Brain microvascular endothelial cell (primary cell): ENCODE data around the gene LAMC1.
A peak's percentile ranks its signal among the peaks of the same experiment; 100 is the strongest.
"Not testable (repeated sequence)": the region's sequence is repeated elsewhere in the genome, so short reads cannot be mapped to it uniquely, and the experiment has no call there.

Experiments used
- DNase-seq: peaks from one replicate; pipeline ENCODE4 v3.0.0-alpha.2; 2020
- H3K27ac ChIP-seq: fragments of 250-450 bp; sonication (Bioruptor Pico); 2 replicates; pipeline ENCODE4 v1.5.1; 2020; ENCODE audit warnings: mild to moderate bottlenecking, moderate library complexity
- H3K27me3 ChIP-seq: fragments of 250-450 bp; sonication (Bioruptor Pico); replicated peaks from 2 replicates; pipeline ENCODE4 v1.5.1; 2020; ENCODE audit warnings: mild to moderate bottlenecking
- H3K36me3 ChIP-seq: fragments of 250-450 bp; sonication (Bioruptor Pico); replicated peaks from 2 replicates; pipeline ENCODE4 v1.5.1; 2020; ENCODE audit warnings: mild to moderate bottlenecking
- H3K4me3 ChIP-seq: 2 replicates; pipeline ENCODE4 v1.5.1; 2011; ENCODE audit warnings: low read depth, mild to moderate bottlenecking, control low read depth, low read length, moderate library complexity
- CTCF ChIP-seq: IDR thresholded peaks from 2 replicates; pipeline ENCODE4 v1.5.1; 2011; ENCODE audit warnings: low read depth, mild to moderate bottlenecking, moderate library complexity, low read length, control low read depth, inconsistent platforms; ENCODE audit errors: missing control alignments
- in situ Hi-C: cut with HindIII; loops from 2 replicates; pipeline ENCODE4 v1.10.0; 2017; ENCODE audit warnings: low sequenced_read_pairs, low pct_ligation_motif_present

The LAMC1 gene

GRCh38 chr1:183070923-183071618, 47.9 kb downstream of the LAMC1 start:
- TF ChIP-seq CTCF = no peak
- DNase-seq = peak; percentile 67
- in situ Hi-C loops = no loop called here
- Histone ChIP-seq H3K27me3 (no peaks in the 10 kb centered on the region), H3K4me3 (no peak overlapping the region), H3K27ac (peak overlapping the region; percentile 70), H3K36me3 (no peaks in the 10 kb centered on the region)

- H3K27me3 ChIP-seq, in situ Hi-C loops, H3K4me3 ChIP-seq, DNase-seq, H3K36me3 ChIP-seq: not testable (repeated sequence)
- H3K27ac ChIP-seq = peak overlapping the region; percentile 26
Observed at GRCh38 chr1:183072595-183072994, 49.4 kb downstream of the LAMC1 start.

- DNase-seq = no peak
- TF ChIP-seq CTCF = no peak
- Histone ChIP-seq H3K36me3 (no peaks in the 10 kb centered on the region), H3K4me3 (no peak overlapping the region), H3K27me3 (no peaks in the 10 kb centered on the region), H3K27ac (no peak overlapping the region)
- in situ Hi-C loops = no loop called here
Observed at GRCh38 chr1:183073320-183073719, 50.1 kb downstream of the LAMC1 start.

- H3K36me3 ChIP-seq = no peaks in the 10 kb centered on the region
- in situ Hi-C loops = no loop called here
Observed at GRCh38 chr1:183074215-183074614, 51.0 kb downstream of the LAMC1 start.

GRCh38 chr1:183075861-183076260, 52.6 kb downstream of the LAMC1 start:
- Histone ChIP-seq H3K27ac (no peak overlapping the region), H3K27me3 (no peaks in the 10 kb centered on the region)

More at GRCh38 chr1:183074215-183074614, 51.0 kb downstream of the LAMC1 start:
- H3K27ac ChIP-seq = no peak overlapping the region
- TF ChIP-seq CTCF = no peak
- H3K27me3 ChIP-seq = no peaks in the 10 kb centered on the region
- no peak for DNase-seq
- H3K4me3 ChIP-seq = no peak overlapping the region

GRCh38 chr1:183077097-183077496, 53.9 kb downstream of the LAMC1 start:
- in situ Hi-C loops = no loop called here
- H3K4me3 ChIP-seq = no peak overlapping the region
- no peak for TF ChIP-seq CTCF
- no peak for DNase-seq
- no peaks in the 10 kb centered on the region for H3K27me3 ChIP-seq
- H3K27ac ChIP-seq = no peak overlapping the region
- H3K36me3 ChIP-seq = no peaks in the 10 kb centered on the region

More at GRCh38 chr1:183075861-183076260, 52.6 kb downstream of the LAMC1 start:
- in situ Hi-C loops = no loop called here
- TF ChIP-seq CTCF = no peak
- DNase-seq = no peak
- no peak overlapping the region for H3K4me3 ChIP-seq
- no peaks in the 10 kb centered on the region for H3K36me3 ChIP-seq
